Loucy (cell line): ENCODE results near the gene ZNF524.

Source experiments
- CTCF ChIP-seq: fragments of 200-600 bp; sonication (generic); conservative IDR thresholded peaks from 2 replicates; pipeline ENCODE4 v1.5.1; 2014; ENCODE audit warnings: mild to moderate bottlenecking, antibody characterized with exemption, low read length
- EZH2phosphoT487 ChIP-seq: fragments of 200-600 bp; IDR thresholded peaks from 2 replicates; pipeline ENCODE4 v1.6.1; 2018; ENCODE audit warnings: antibody characterized with exemption, mild to moderate bottlenecking, moderate library complexity, borderline replicate concordance

GRCh38 chr19:55621673-55622231, 21.7 kb downstream of the ZNF524 start:
- TF ChIP-seq CTCF (no peak), EZH2phosphoT487 (no peak)
